ENCODE data around the gene MRRF.
"Not testable (repeated sequence)": the region's sequence is repeated elsewhere in the genome, so short reads cannot be mapped to it uniquely, and the experiment has no call there.

MRRF gene

GRCh38 chr9:122360891-122361290 is 96.2 kb downstream of the MRRF start:
- no peak for TF ChIP-seq CTCF (IDR thresholded peaks at IDR 0.05; ENCODE audit: poor library complexity, severe bottlenecking)
- Histone ChIP-seq H3K27me3 (ENCODE audit: insufficient read depth, poor library complexity, severe bottlenecking) (no peaks in the 10 kb centered on the region), H3K27ac (ENCODE audit: poor library complexity, severe bottlenecking) (peak overlapping the region; percentile 65), H3K36me3 (ENCODE audit: low read depth) (no peaks in the 10 kb centered on the region), H3K9me3 (ENCODE audit: severe bottlenecking) (no peaks in the 10 kb centered on the region), H3K4me3 (ENCODE audit: severe bottlenecking) (no peak overlapping the region), H3K4me1 (ENCODE audit: insufficient read depth, poor library complexity, severe bottlenecking) (peaks cover 29% of the 10 kb centered on the region)
- DNase-seq (ENCODE audit: low spot score), result no peak
- ATAC-seq (ENCODE audit: low read depth), result 0 out of 3 replicates have a peak, but pooled peaks have one; percentile 9

- H3K4me3 ChIP-seq (ENCODE audit: severe bottlenecking); H3K36me3 ChIP-seq (ENCODE audit: low read depth); DNase-seq (ENCODE audit: low spot score); H3K27me3 ChIP-seq (ENCODE audit: insufficient read depth, poor library complexity, severe bottlenecking); H3K9me3 ChIP-seq (ENCODE audit: severe bottlenecking); ATAC-seq (ENCODE audit: low read depth): not testable (repeated sequence)
- peaks cover 39% of the 10 kb centered on the region for H3K4me1 ChIP-seq (ENCODE audit: insufficient read depth, poor library complexity, severe bottlenecking)
- peak overlapping the region; percentile 63 for H3K27ac ChIP-seq (ENCODE audit: poor library complexity, severe bottlenecking)
Measured at GRCh38 chr9:122363131-122363530, 98.4 kb downstream of the MRRF start.

- Histone ChIP-seq H3K4me3 (ENCODE audit: severe bottlenecking) (no peak overlapping the region), H3K27me3 (ENCODE audit: insufficient read depth, poor library complexity, severe bottlenecking) (no peaks in the 10 kb centered on the region), H3K36me3 (ENCODE audit: low read depth) (no peaks in the 10 kb centered on the region), H3K4me1 (ENCODE audit: insufficient read depth, poor library complexity, severe bottlenecking) (peaks cover 43% of the 10 kb centered on the region), H3K27ac (ENCODE audit: poor library complexity, severe bottlenecking) (peak overlapping the region; percentile 63), H3K9me3 (ENCODE audit: severe bottlenecking) (no peaks in the 10 kb centered on the region)
- DNase-seq (ENCODE audit: low spot score), result no peak
- TF ChIP-seq CTCF (IDR thresholded peaks at IDR 0.05; ENCODE audit: poor library complexity, severe bottlenecking), result no peak
- ATAC-seq (ENCODE audit: low read depth), result peak; percentile 28; the same call in 2 of the 3 replicates
Measured at GRCh38 chr9:122364117-122364782, 99.6 kb downstream of the MRRF start.

- H3K4me1 ChIP-seq (ENCODE audit: insufficient read depth, poor library complexity, severe bottlenecking), result peaks cover 40% of the 10 kb centered on the region
- DNase-seq (ENCODE audit: low spot score), result no peak
- TF ChIP-seq CTCF (IDR thresholded peaks at IDR 0.05; ENCODE audit: poor library complexity, severe bottlenecking), result no peak
- ATAC-seq (ENCODE audit: low read depth), result no peak
- no peaks in the 10 kb centered on the region for H3K9me3 ChIP-seq (ENCODE audit: severe bottlenecking)
- H3K4me3 ChIP-seq (ENCODE audit: severe bottlenecking), result no peak overlapping the region
- H3K27me3 ChIP-seq (ENCODE audit: insufficient read depth, poor library complexity, severe bottlenecking), result no peaks in the 10 kb centered on the region
- peak overlapping the region; percentile 63 for H3K27ac ChIP-seq (ENCODE audit: poor library complexity, severe bottlenecking)
- no peaks in the 10 kb centered on the region for H3K36me3 ChIP-seq (ENCODE audit: low read depth)
Measured at GRCh38 chr9:122364783-122365150, 100.1 kb downstream of the MRRF start.

- no peak for TF ChIP-seq CTCF (IDR thresholded peaks at IDR 0.05; ENCODE audit: poor library complexity, severe bottlenecking)
- Histone ChIP-seq H3K9me3 (ENCODE audit: severe bottlenecking) (no peaks in the 10 kb centered on the region), H3K36me3 (ENCODE audit: low read depth) (no peaks in the 10 kb centered on the region), H3K27ac (ENCODE audit: poor library complexity, severe bottlenecking) (peak overlapping the region; percentile 47), H3K4me1 (ENCODE audit: insufficient read depth, poor library complexity, severe bottlenecking) (peaks cover 33% of the 10 kb centered on the region), H3K4me3 (ENCODE audit: severe bottlenecking) (no peak overlapping the region), H3K27me3 (ENCODE audit: insufficient read depth, poor library complexity, severe bottlenecking) (no peaks in the 10 kb centered on the region)
- DNase-seq (ENCODE audit: low spot score) (no peak), ATAC-seq (ENCODE audit: low read depth) (no peak)
Measured at GRCh38 chr9:122366074-122366660, 101.5 kb downstream of the MRRF start.

Measured in RWPE2 (cell line).